Glutamatergic neuron (in vitro differentiated cells): ENCODE measurements around the gene TRAF7. TPM values are rescaled to one million over a fixed set of nuclear protein-coding genes. Genes with fewer than 3 reads are reported as not detected.

Experiments
- DNase-seq: peaks from one replicate; pipeline ENCODE4 v3.0.0; 2022
- H3K27ac Mint-ChIP-seq: one replicate; pipeline ENCODE4 v1.8.0; 2020; ENCODE audit warnings: mild to moderate bottlenecking, mixed read lengths, inconsistent platforms; ENCODE audit not compliant: unreplicated experiment
- H3K27me3 Mint-ChIP-seq: one replicate; pipeline ENCODE4 v1.8.0; 2020; ENCODE audit warnings: mild to moderate bottlenecking, moderate library complexity, mixed read lengths, inconsistent platforms; ENCODE audit not compliant: unreplicated experiment
- H3K36me3 Mint-ChIP-seq: one replicate; pipeline ENCODE4 v1.8.0; 2020; ENCODE audit warnings: mild to moderate bottlenecking, mixed read lengths, inconsistent platforms; ENCODE audit not compliant: unreplicated experiment
- H3K4me1 Mint-ChIP-seq: one replicate; pipeline ENCODE4 v1.8.0; 2020; ENCODE audit warnings: mild to moderate bottlenecking, low read depth, mixed read lengths, inconsistent platforms; ENCODE audit not compliant: unreplicated experiment
- H3K4me3 Mint-ChIP-seq: one replicate; pipeline ENCODE4 v1.8.0; 2020; ENCODE audit warnings: mild to moderate bottlenecking, mixed read lengths, inconsistent platforms; ENCODE audit not compliant: unreplicated experiment
- H3K9me3 Mint-ChIP-seq: one replicate; pipeline ENCODE4 v1.8.0; 2020; ENCODE audit warnings: mild to moderate bottlenecking, moderate library complexity, mixed read lengths, inconsistent platforms; ENCODE audit not compliant: unreplicated experiment
- total RNA-seq: library from RNA; stranded (reverse); fragmentation: NEBNext Ultra II Directional; extraction: Animal tissue kit (Norgen Biotek cat#: 25700); gene quantifications from one replicate; pipeline ENCODE4 v1.2.1, GENCODE V29; 2021; ENCODE audit not compliant: unreplicated experiment
- TF ChIP-seq, protein P1 (sequence below): fragments of 200-600 bp; sonication (generic); IDR thresholded peaks from one replicate; pipeline ENCODE4 v1.5.0; 2021; ENCODE audit not compliant: partially characterized antibody, unreplicated experiment

The TRAF7 gene
- total RNA-seq, 1 donor from 2014 or later = 74.8 TPM

- H3K27ac Mint-ChIP-seq = no peak overlapping the region
- no peaks in the 10 kb centered on the region for H3K36me3 Mint-ChIP-seq
- H3K9me3 Mint-ChIP-seq = peaks cover 5% of the 10 kb centered on the region
- no peak overlapping the region for H3K4me3 Mint-ChIP-seq
- peaks cover 1% of the 10 kb centered on the region for H3K4me1 Mint-ChIP-seq
- DNase-seq = no peak
- TF ChIP-seq, protein P1, sequence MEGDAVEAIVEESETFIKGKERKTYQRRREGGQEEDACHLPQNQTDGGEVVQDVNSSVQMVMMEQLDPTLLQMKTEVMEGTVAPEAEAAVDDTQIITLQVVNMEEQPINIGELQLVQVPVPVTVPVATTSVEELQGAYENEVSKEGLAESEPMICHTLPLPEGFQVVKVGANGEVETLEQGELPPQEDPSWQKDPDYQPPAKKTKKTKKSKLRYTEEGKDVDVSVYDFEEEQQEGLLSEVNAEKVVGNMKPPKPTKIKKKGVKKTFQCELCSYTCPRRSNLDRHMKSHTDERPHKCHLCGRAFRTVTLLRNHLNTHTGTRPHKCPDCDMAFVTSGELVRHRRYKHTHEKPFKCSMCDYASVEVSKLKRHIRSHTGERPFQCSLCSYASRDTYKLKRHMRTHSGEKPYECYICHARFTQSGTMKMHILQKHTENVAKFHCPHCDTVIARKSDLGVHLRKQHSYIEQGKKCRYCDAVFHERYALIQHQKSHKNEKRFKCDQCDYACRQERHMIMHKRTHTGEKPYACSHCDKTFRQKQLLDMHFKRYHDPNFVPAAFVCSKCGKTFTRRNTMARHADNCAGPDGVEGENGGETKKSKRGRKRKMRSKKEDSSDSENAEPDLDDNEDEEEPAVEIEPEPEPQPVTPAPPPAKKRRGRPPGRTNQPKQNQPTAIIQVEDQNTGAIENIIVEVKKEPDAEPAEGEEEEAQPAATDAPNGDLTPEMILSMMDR = no peak
- no peaks in the 10 kb centered on the region for H3K27me3 Mint-ChIP-seq
These were observed 28.8 kb downstream of the TRAF7 start for GRCh38 chr16:2184346-2184745.

DNA sequence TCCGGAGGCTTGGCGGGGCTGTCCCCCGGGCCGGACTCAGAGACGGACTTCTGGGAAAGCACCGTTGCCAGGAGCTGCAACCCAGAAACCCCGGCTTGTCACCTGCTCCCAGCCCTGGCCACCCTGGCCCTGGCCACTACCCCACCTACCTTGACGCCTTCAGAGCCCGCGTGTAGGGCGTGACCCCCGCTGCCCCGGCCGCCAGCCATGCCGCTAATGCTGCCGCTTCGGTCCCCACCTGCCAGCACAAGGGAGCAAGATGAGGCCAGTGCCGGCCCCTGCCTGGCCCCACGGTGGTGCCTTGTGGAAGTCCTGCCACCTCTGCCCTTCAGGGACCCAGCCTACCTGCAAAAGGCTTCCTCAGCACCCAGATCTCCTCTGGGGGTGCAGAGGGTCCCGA lies 29.4 kb downstream of the TRAF7 start:
- TF ChIP-seq, protein P1 = no peak
- no peak overlapping the region for H3K4me3 Mint-ChIP-seq
- peaks cover 5% of the 10 kb centered on the region for H3K9me3 Mint-ChIP-seq
- H3K4me1 Mint-ChIP-seq = peaks cover 1% of the 10 kb centered on the region
- no peaks in the 10 kb centered on the region for H3K27me3 Mint-ChIP-seq
- H3K27ac Mint-ChIP-seq = no peak overlapping the region
- DNase-seq = no peak
- no peaks in the 10 kb centered on the region for H3K36me3 Mint-ChIP-seq

GRCh38 chr16:2186064-2186463 lies 30.5 kb downstream of the TRAF7 start:
- TF ChIP-seq, protein P1 = no peak
- Mint-ChIP-seq H3K27me3 (no peaks in the 10 kb centered on the region), H3K4me3 (no peak overlapping the region), H3K4me1 (peaks cover 1% of the 10 kb centered on the region), H3K36me3 (no peaks in the 10 kb centered on the region), H3K27ac (no peak overlapping the region), H3K9me3 (peaks cover 5% of the 10 kb centered on the region)
- no peak for DNase-seq

DNA sequence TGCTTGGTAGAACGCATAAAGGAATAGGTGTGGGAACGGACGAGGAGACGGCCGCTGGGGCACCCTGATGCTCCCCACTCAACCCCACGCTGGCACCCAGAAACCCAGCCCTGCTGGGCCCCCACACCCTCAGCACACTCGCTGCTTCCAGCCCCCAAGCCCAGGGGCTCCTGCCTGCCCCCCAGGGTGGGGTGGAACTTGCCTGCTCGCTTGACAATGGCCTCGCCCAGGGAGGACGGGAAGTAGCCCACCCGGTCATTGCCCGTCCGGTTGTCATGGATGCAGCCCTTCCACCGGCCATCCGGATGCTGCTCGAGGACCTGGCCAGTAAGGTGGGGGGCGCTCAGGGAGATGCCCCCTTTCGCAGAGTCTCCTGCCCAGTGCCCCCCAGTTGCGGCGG lies 30.9 kb downstream of the TRAF7 start:
- Mint-ChIP-seq H3K9me3 (peaks cover 5% of the 10 kb centered on the region), H3K36me3 (no peaks in the 10 kb centered on the region), H3K4me3 (no peak overlapping the region), H3K4me1 (peaks cover 1% of the 10 kb centered on the region), H3K27me3 (peaks cover 2% of the 10 kb centered on the region), H3K27ac (no peak overlapping the region)
- no peak for DNase-seq
- TF ChIP-seq, protein P1 = no peak

DNA sequence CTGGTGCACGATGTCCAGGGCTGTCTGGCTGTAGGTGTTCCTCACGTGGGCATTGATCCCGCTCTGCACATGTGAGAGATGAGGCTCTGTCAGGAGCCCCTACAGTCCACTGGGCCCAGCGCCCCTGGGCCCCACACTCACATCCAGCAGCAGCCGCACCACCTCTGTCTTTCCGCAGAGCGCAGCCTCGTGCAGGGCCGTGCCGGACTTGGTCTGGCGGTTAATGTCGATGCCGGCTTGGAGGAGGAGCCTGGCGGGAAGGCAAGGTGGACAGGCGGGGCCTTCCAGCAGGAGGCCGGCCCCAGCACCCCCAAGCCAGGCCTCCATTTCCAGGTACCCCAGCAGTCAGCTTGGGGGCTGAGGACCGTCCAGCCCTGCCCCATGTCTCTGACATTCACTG lies 31.6 kb downstream of the TRAF7 start:
- TF ChIP-seq, protein P1 = no peak
- Mint-ChIP-seq H3K27ac (no peak overlapping the region), H3K4me3 (no peak overlapping the region), H3K27me3 (peaks cover 3% of the 10 kb centered on the region), H3K4me1 (no peaks in the 10 kb centered on the region), H3K9me3 (peaks cover 4% of the 10 kb centered on the region), H3K36me3 (no peaks in the 10 kb centered on the region)
- no peak for DNase-seq
